ENCODE measurements around the gene GRB10.

Gene GRB10

GRCh38 chr7:50711271-50712175 lies 71.2 kb downstream of the GRB10 start:
- no CpG with 5 or more reads among the region's 14 CpGs for WGBS (ENCODE audit: insufficient coverage, insufficient read length)

DNA sequence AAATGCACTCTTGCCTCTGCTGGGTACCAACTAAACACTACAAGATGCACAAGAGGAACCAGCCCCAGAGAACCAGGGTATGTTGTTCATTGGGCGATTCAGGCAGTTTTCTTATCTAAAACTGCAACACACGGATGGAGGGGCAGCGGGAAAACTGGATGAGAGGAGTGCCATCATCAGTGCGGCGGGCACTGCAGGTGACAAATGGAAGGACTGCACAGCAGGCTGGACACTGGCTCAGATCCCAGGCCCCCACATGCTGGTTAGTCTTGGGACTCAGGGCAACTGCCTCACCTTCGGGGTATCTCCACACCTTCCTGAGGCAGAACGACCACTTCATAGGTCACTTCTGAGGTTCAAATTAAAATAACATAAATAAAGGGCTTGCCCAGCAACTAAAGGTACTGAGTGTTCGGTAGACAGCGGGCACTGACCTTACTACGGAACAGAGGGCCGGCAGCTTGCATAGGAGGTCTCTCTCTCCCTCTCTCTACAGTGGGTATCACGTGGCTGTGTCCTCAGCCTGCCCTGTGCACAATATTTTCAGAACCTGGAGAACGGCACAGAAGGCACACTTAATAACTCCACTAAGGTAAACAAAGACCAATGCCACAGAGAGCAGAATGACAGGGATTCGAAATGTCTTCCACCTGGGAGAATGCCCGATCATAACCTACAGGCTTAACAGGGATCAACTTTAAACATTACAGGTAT lies 72.1 kb downstream of the GRB10 start:
- no peaks in the 10 kb centered on the region for H3K9me3 ChIP-seq (ENCODE audit: control insufficient read depth, insufficient read depth, low read length)
- no peaks in the 10 kb centered on the region for H3K36me3 ChIP-seq (ENCODE audit: control insufficient read depth, insufficient read depth, low read length)
- H3K4me1 ChIP-seq (ENCODE audit: control insufficient read depth, insufficient read depth, low read length): peaks cover 3% of the 10 kb centered on the region
- H3K27ac ChIP-seq (ENCODE audit: low read length): no peak overlapping the region
- no peak overlapping the region for H3K4me3 ChIP-seq (ENCODE audit: low read length)
- no peak for DNase-seq (ENCODE audit: low read depth, low spot score)
- WGBS (ENCODE audit: insufficient coverage, insufficient read length): no CpG with 5 or more reads among the region's 15 CpGs
- H3K27me3 ChIP-seq (ENCODE audit: control insufficient read depth, insufficient read depth, low read length): no peaks in the 10 kb centered on the region

More at GRCh38 chr7:50711271-50712175, 71.2 kb downstream of the GRB10 start:
- peaks cover 3% of the 10 kb centered on the region for H3K4me1 ChIP-seq (ENCODE audit: control insufficient read depth, insufficient read depth, low read length)
- no peaks in the 10 kb centered on the region for H3K36me3 ChIP-seq (ENCODE audit: control insufficient read depth, insufficient read depth, low read length)
- H3K27me3 ChIP-seq (ENCODE audit: control insufficient read depth, insufficient read depth, low read length): no peaks in the 10 kb centered on the region
- no peaks in the 10 kb centered on the region for H3K9me3 ChIP-seq (ENCODE audit: control insufficient read depth, insufficient read depth, low read length)
- no peak for DNase-seq (ENCODE audit: low read depth, low spot score)
- no peak overlapping the region for H3K4me3 ChIP-seq (ENCODE audit: low read length)
- no peak overlapping the region for H3K27ac ChIP-seq (ENCODE audit: low read length)

DNA sequence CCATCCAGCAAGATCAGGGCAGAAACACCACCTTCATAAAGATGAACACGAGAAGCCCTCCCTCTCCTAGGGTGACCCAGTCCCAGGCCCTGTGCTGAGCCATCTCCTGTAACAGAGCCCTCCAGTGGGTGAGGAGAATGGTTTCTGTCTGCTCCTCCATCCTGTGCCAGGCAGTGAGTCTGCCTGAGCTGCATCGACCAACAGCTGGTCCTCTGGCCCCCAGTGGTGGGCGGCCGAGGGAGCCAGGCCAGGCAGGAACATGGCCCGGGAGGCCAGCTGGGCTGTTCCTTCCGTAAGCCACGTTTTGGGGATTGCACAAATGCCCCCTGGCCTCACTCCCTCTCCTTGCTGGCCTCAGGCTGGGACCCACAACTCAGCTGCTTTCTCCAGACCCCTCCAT lies 73.5 kb downstream of the GRB10 start:
- H3K27me3 ChIP-seq (ENCODE audit: control insufficient read depth, insufficient read depth, low read length): no peaks in the 10 kb centered on the region
- no peaks in the 10 kb centered on the region for H3K36me3 ChIP-seq (ENCODE audit: control insufficient read depth, insufficient read depth, low read length)
- no peak for DNase-seq (ENCODE audit: low read depth, low spot score)
- H3K4me1 ChIP-seq (ENCODE audit: control insufficient read depth, insufficient read depth, low read length): peaks cover 7% of the 10 kb centered on the region
- no peak overlapping the region for H3K27ac ChIP-seq (ENCODE audit: low read length)
- no peak overlapping the region for H3K4me3 ChIP-seq (ENCODE audit: low read length)
- no CpG with 5 or more reads among the region's 7 CpGs for WGBS (ENCODE audit: insufficient coverage, insufficient read length)
- no peaks in the 10 kb centered on the region for H3K9me3 ChIP-seq (ENCODE audit: control insufficient read depth, insufficient read depth, low read length)

- peaks cover 1% of the 10 kb centered on the region; the same call in 1 of the 2 replicates for H3K36me3 ChIP-seq (ENCODE audit: control insufficient read depth, insufficient read depth, low read length)
- no CpG with 5 or more reads among the region's 9 CpGs for WGBS (ENCODE audit: insufficient coverage, insufficient read length)
- DNase-seq (ENCODE audit: low read depth, low spot score): no peak
Observed at GRCh38 chr7:50707236-50708006, 75.3 kb downstream of the GRB10 start.

DNA sequence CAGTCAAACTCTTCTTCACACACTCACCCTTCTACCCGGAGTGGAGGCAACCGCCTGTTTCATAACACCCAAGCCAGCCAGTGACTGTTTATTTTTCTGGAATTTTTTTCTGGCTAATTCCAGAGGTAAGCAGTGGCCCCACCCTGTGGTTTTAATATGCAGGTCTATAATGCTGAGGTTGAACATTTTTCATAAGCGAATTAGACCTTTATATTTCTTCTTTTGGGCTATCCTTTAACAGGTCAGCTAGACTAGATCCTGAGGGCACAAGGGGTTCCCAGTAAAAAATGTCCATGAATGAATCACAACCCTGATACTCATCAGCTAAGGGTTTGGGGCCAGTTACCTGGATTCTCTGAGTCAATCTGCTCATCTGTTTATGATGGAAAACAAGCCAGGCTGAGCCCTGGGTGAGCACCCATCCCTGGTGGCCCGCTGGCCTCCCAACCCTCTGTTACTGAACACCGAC lies 76.2 kb downstream of the GRB10 start:
- Histone ChIP-seq H3K9me3 (ENCODE audit: control insufficient read depth, insufficient read depth, low read length) (no peaks in the 10 kb centered on the region), H3K27ac (ENCODE audit: low read length) (no peak overlapping the region), H3K27me3 (ENCODE audit: control insufficient read depth, insufficient read depth, low read length) (no peaks in the 10 kb centered on the region; the same call in 1 of the 2 replicates), H3K4me1 (ENCODE audit: control insufficient read depth, insufficient read depth, low read length) (peaks cover 9% of the 10 kb centered on the region), H3K4me3 (ENCODE audit: low read length) (no peak overlapping the region), H3K36me3 (ENCODE audit: control insufficient read depth, insufficient read depth, low read length) (peaks cover 3% of the 10 kb centered on the region; the same call in 1 of the 2 replicates)
- no CpG with 5 or more reads among the region's 5 CpGs for WGBS (ENCODE audit: insufficient coverage, insufficient read length)
- DNase-seq (ENCODE audit: low read depth, low spot score): no peak

More at GRCh38 chr7:50707236-50708006, 75.3 kb downstream of the GRB10 start:
- Histone ChIP-seq H3K9me3 (ENCODE audit: control insufficient read depth, insufficient read depth, low read length) (no peaks in the 10 kb centered on the region), H3K27me3 (ENCODE audit: control insufficient read depth, insufficient read depth, low read length) (no peaks in the 10 kb centered on the region; the same call in 1 of the 2 replicates), H3K4me3 (ENCODE audit: low read length) (no peak overlapping the region), H3K27ac (ENCODE audit: low read length) (no peak overlapping the region), H3K4me1 (ENCODE audit: control insufficient read depth, insufficient read depth, low read length) (peaks cover 9% of the 10 kb centered on the region)

GRCh38 chr7:50704844-50705243 lies 77.9 kb downstream of the GRB10 start:
- no CpG with 5 or more reads among the region's 6 CpGs for WGBS (ENCODE audit: insufficient coverage, insufficient read length)

GRCh38 chr7:50703654-50704053 lies 79.0 kb downstream of the GRB10 start:
- Histone ChIP-seq H3K36me3 (ENCODE audit: control insufficient read depth, insufficient read depth, low read length) (peaks cover 3% of the 10 kb centered on the region; the same call in 1 of the 2 replicates), H3K4me1 (ENCODE audit: control insufficient read depth, insufficient read depth, low read length) (peaks cover 6% of the 10 kb centered on the region), H3K4me3 (ENCODE audit: low read length) (no peak overlapping the region), H3K27me3 (ENCODE audit: control insufficient read depth, insufficient read depth, low read length) (no peaks in the 10 kb centered on the region; the same call in 1 of the 2 replicates), H3K9me3 (ENCODE audit: control insufficient read depth, insufficient read depth, low read length) (no peaks in the 10 kb centered on the region), H3K27ac (ENCODE audit: low read length) (no peak overlapping the region)
- no CpG with 5 or more reads among the region's 6 CpGs for WGBS (ENCODE audit: insufficient coverage, insufficient read length)
- DNase-seq (ENCODE audit: low read depth, low spot score): no peak

More at GRCh38 chr7:50704844-50705243, 77.9 kb downstream of the GRB10 start:
- H3K36me3 ChIP-seq (ENCODE audit: control insufficient read depth, insufficient read depth, low read length): peaks cover 3% of the 10 kb centered on the region; the same call in 1 of the 2 replicates
- DNase-seq (ENCODE audit: low read depth, low spot score): no peak
- peaks cover 9% of the 10 kb centered on the region for H3K4me1 ChIP-seq (ENCODE audit: control insufficient read depth, insufficient read depth, low read length)
- H3K4me3 ChIP-seq (ENCODE audit: low read length): no peak overlapping the region
- no peaks in the 10 kb centered on the region; the same call in 1 of the 2 replicates for H3K27me3 ChIP-seq (ENCODE audit: control insufficient read depth, insufficient read depth, low read length)
- no peaks in the 10 kb centered on the region for H3K9me3 ChIP-seq (ENCODE audit: control insufficient read depth, insufficient read depth, low read length)
- no peak overlapping the region for H3K27ac ChIP-seq (ENCODE audit: low read length)

DNA sequence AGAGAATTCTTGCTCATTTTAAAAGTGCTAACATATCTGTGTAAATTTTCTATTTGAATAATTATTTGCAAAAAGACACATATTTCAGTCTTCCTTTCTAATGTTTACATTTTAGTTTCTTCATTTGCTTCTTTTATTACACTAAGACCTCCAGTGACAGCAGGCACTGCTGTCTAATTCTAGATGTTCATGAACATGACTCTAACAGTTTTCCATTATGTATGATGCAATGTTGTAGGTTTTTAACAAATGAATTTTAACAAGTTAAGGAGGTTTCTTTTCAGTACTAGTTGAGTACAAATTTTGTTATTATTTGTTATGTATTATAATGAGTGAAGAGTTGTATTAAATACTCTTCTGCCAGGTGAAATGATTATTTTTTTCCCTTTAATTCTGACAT lies 83.6 kb downstream of the GRB10 start:
- H3K9me3 ChIP-seq (ENCODE audit: control insufficient read depth, insufficient read depth, low read length): no peaks in the 10 kb centered on the region
- H3K27ac ChIP-seq (ENCODE audit: low read length): no peak overlapping the region
- DNase-seq (ENCODE audit: low read depth, low spot score): no peak
- peaks cover 2% of the 10 kb centered on the region; the same call in 1 of the 2 replicates for H3K4me1 ChIP-seq (ENCODE audit: control insufficient read depth, insufficient read depth, low read length)
- peaks cover 3% of the 10 kb centered on the region; the same call in 1 of the 2 replicates for H3K36me3 ChIP-seq (ENCODE audit: control insufficient read depth, insufficient read depth, low read length)
- H3K27me3 ChIP-seq (ENCODE audit: control insufficient read depth, insufficient read depth, low read length): no peaks in the 10 kb centered on the region; the same call in 1 of the 2 replicates
- no peak overlapping the region for H3K4me3 ChIP-seq (ENCODE audit: low read length)

GRCh38 chr7:50697748-50698147 lies 84.9 kb downstream of the GRB10 start:
- no peak overlapping the region for H3K27ac ChIP-seq (ENCODE audit: low read length)
- H3K27me3 ChIP-seq (ENCODE audit: control insufficient read depth, insufficient read depth, low read length): no peaks in the 10 kb centered on the region
- WGBS (ENCODE audit: insufficient coverage, insufficient read length): no CpG with 5 or more reads among the region's 1 CpG
- H3K36me3 ChIP-seq (ENCODE audit: control insufficient read depth, insufficient read depth, low read length): peaks cover 3% of the 10 kb centered on the region; the same call in 1 of the 2 replicates
- DNase-seq (ENCODE audit: low read depth, low spot score): no peak
- peaks cover 4% of the 10 kb centered on the region; the same call in 1 of the 2 replicates for H3K4me1 ChIP-seq (ENCODE audit: control insufficient read depth, insufficient read depth, low read length)
- H3K4me3 ChIP-seq (ENCODE audit: low read length): no peak overlapping the region
- no peaks in the 10 kb centered on the region for H3K9me3 ChIP-seq (ENCODE audit: control insufficient read depth, insufficient read depth, low read length)

Measured in iPS DF 6.9 (cell line).